Femur (tissue), 1 donor: Measurements from ENCODE around the gene GPR18.

Experiments
- DNase-seq: peaks from one replicate; pipeline ENCODE4 v3.0.0-alpha.2; 2017

GPR18 gene

GRCh38 chr13:99205621-99206220 lies 52.5 kb downstream of the GPR18 start:
- no peak for DNase-seq
